HG03558 (cell line): ENCODE data around the gene ZNF799.
"Not testable (repeated sequence)": the region's sequence is repeated elsewhere in the genome, so short reads cannot be mapped to it uniquely, and the experiment has no call there.

ENCODE experiments used
- ATAC-seq: cut with Tn5 transposase; IDR thresholded peaks from one replicate; pipeline ENCODE4 v1.9.1; 2021; ENCODE audit warnings: moderate number of reproducible peaks; ENCODE audit not compliant: unreplicated experiment; ENCODE audit errors: extremely low read depth

The ZNF799 gene

GRCh38 chr19:12400633-12401502 is at the start of gene ZNF799:
Gene ZNF799, minus strand, starts transcription at chr19:12401271. Its CDS starts 201 bp downstream, at chr19:12401070.
- ATAC-seq, result peak; percentile 79

- ATAC-seq, result no peak
Observed at GRCh38 chr19:12450844-12451243, 49.8 kb upstream of the ZNF799 start.

GRCh38 chr19:12448808-12449207 is 47.7 kb upstream of the ZNF799 start:
- no peak for ATAC-seq

GRCh38 chr19:12440541-12441316 is 39.7 kb upstream of the ZNF799 start, which contains the start of gene ZNF443:
Gene ZNF443, minus strand, starts transcription at chr19:12441021. Its CDS starts 107 bp downstream, at chr19:12440914.
- peak; percentile 74 for ATAC-seq

GRCh38 chr19:12439686-12440540 is 38.8 kb upstream of the ZNF799 start:
- not testable (repeated sequence) for ATAC-seq

GRCh38 chr19:12430726-12431299 is 29.7 kb upstream of the ZNF799 start:
- ATAC-seq, result not testable (repeated sequence)

DNA sequence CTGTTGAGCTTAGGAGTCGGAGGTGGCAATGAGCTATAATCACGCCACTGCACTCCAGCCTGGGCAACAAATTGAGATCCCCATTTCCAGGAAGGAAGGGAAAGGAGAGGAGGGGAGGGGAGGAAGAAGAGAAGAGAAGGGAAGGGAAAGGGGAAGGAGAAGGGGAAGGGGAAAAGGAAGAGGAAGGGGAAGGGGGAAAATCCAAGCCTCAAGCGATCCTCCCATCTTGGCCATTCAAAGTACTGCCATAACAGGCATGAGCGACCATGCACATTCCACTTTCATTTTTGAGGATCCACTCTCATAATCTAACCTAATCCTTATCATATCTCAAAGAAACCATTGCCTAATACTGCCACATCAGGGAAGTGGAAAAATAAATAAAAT is 24.8 kb upstream of the ZNF799 start:
- ATAC-seq, result no peak

DNA sequence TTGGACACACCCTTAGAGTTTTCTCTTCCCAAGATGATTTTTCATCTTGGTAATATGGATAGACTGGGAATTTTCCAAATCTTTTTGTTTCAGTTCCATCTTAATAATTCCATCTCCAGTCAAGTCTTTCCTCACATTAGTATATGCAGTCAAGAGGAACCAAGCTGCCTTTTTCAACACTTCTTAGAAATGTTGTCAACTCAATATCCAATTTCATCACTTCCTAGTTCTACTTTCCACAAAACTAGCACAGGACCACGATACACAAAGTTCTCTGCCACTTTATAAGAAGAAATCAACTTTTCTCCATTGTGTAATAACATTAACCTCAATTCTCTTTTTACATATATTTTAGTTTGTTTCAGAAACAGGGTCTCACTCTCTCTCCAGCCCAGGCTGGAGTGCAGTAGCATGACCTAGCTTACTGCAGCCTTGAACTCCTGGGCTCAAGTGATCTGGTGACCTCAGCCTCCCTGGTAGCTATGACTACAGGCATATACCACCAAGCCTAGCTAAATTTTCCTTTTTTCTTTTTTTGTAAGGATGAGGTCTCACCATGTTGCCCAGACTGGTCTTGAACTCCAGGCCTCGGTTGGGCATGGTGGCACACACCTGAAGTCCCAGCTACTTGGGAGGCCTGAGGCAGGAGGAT is 24.3 kb upstream of the ZNF799 start:
- no peak for ATAC-seq

- ATAC-seq, result not testable (repeated sequence)
Observed at GRCh38 chr19:12417273-12417672, 16.2 kb upstream of the ZNF799 start.

DNA sequence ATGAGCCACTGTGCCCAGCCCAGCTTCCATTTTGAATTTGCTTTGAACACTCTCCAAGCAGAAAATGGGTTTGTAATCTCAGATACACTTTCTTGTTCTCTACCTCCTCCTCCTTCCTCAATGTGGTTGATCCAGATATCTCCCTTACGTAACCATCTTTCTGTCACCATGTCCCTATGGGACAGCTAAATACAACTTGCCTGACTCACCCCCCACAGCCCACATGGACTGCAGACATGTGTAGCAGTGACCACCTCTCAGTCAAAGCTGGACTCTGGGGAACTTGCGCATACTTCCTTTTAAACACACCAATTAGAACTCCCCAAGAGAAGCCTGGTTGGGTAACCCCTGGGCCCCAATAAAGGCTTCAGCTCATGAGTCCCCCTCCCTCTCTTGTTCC is 10.8 kb upstream of the ZNF799 start:
- no peak for ATAC-seq

DNA sequence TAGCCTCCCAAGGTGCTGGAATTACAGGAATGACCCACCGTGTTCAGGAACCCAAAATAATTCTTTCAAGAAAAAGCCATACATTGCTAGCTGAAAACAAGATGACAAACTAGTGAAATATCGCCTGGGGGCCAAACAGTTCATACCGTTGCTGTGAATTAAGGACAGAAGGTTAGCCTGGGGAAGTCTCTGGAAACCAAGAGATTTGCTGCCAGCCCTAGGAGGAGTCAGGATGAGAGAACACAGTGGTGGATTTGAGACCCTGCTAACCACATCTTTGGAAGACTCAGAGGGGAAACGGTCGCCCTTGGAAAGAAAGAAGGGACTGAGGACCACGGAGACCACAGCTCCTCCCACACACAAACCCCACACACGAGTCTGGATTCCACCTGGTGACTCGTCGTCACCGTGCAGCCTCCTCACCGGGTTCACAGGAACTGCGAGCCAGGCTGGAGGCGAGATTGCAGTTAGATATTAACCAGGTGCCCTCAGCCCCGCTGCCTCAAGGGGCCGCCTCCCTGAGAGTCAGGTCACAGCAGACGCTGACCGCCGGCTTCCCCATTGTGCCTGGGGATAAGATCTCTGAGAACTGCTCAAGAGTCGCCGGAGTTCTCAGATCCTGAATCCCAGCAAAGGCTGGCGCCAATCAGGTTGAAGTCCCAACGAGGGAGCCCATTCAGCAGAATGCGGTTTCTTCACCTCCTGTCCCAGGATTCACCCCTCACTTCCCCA is 1.0 kb downstream of the ZNF799 start:
- ATAC-seq, result peak; percentile 15

- ATAC-seq, result not testable (repeated sequence)
Observed at GRCh38 chr19:12391148-12391547, 9.9 kb downstream of the ZNF799 start.

GRCh38 chr19:12386365-12386764 is 14.7 kb downstream of the ZNF799 start:
- ATAC-seq, result not testable (repeated sequence)

DNA sequence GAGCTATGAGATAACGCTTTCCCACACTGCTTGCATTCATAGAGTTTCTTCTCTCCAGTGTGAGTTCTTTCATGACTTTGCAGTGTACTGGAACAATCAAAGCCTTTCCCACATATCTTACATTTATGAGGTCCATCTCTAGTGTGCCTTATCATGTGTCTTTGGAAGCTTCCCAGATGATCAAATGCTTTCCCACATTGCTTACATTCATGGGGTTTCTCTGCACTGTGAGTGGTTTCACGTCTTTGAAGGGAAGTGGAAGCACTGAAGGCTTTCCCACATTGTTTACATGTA is 20.7 kb downstream of the ZNF799 start:
- no peak for ATAC-seq

GRCh38 chr19:12379732-12380443 is 21.2 kb downstream of the ZNF799 start:
- ATAC-seq, result no peak

DNA sequence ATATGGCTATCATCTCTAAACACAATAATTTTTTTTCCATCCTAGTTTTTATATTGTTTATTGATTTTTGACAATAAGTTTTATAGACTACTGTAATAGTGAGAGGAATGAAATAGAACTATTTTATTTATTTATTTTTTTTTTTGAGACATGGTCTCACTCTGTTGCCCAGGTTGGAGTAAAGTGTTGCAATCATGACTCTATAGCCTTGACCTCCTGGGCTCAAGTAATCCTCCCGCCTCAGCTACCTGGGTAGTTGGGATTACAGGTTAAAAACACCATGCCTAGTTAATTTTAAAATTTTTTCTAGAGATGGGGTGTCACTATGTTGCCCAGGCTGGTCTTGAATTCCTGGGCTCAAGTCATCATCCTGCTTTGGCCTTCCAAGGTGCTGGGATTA is 27.0 kb downstream of the ZNF799 start:
- ATAC-seq, result no peak

DNA sequence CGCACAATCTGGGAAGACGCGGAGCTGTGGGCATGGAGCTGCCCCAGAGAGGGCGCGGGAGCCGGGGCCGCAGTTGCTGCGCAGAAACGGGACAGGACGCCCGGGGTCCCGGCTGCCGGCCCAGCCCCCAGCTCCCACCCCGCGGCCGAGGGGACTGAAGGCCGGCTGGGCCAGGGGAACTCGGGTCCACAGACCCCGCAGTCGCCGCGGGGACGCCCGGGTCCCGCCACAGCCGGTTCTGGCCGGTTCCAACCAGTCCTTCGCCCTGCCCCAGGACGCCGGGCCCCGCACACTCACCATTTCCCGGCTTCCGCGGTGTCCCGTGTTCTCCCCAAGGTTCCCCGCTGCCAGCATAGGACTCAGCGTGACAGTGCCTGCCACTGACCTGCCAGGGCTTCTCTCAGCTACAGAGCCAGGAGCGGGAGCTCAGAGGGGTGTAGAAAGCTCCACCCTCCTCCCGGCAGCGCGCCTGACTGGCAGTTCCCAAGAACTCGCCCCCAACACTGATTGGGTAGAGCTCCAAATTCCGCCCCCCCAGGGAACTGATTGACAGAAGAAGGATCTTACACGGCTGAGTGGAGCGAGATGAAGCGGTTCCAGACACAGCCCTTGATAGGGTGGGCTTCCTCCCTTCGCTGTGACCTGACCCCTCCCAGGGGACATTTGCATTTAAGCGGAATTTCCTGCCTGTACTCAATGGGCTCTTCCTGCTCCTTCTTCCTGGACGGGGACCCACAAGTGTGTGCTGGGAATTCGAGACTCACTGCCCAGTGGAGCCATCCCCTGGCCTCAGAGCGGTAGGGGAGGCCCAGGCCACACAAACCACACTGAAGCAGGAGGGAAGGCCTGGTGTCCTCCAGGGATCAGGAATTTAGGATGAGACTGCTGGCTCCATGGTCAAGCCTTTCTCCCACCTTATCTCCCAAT is 35.6 kb downstream of the ZNF799 start, which contains the start of gene ZNF442:
Gene ZNF442, minus strand, starts transcription at position 448 of the 927 bp plus-strand sequence. CDS start 2,052 bp downstream, outside the sequence.
- peak; percentile 55 for ATAC-seq
